AG04450 (cell line): Measurements from ENCODE around the gene IFI27L2. TPM values are rescaled to one million over a fixed set of nuclear protein-coding genes. Genes with fewer than 3 reads are reported as not detected.

Experiments
- CTCF ChIA-PET: fragments of 300-600, 350-600 bp; formaldehyde crosslinking; extraction: SDS; loops from one replicate; lab custom pipeline; 2022; ENCODE audit warnings: antibody characterized with exemption, inconsistent platforms; lab: Charles Lee
- POLR2A ChIA-PET: fragments of 350-600 bp; formaldehyde crosslinking; extraction: SDS; loops from one replicate; lab custom pipeline; 2021; ENCODE audit warnings: antibody characterized with exemption, inconsistent platforms; lab: Yijun Ruan, JAX
- DNase-seq: peaks from one replicate; pipeline ENCODE4 v3.0.0-alpha.2; 2011; ENCODE audit warnings: low read depth, low spot score
- H3K27ac ChIP-seq: one replicate; pipeline ENCODE4 v1.5.1; 2012; ENCODE audit warnings: low read depth, low read length, control low read depth
- H3K27me3 ChIP-seq: one replicate; pipeline ENCODE4 v1.6.0; 2012; ENCODE audit warnings: low read length; ENCODE audit not compliant: control insufficient read depth, insufficient read depth
- H3K4me3 ChIP-seq: 2 replicates; pipeline ENCODE4 v1.5.1; 2011; ENCODE audit warnings: mild to moderate bottlenecking, low read depth, low read length, control low read depth
- H3K9me3 ChIP-seq: 2 replicates; pipeline ENCODE4 v1.5.1; 2012; ENCODE audit warnings: low read length; ENCODE audit not compliant: control insufficient read depth, insufficient read depth
- polyA plus RNA-seq: library from polyadenylated mRNA; depleted of rRNA; stranded (reverse); fragments of >200 nt; gene quantifications from 2 replicates; pipeline ENCODE4 v1.2.3, GENCODE V29; 2011
- TF ChIP-seq, protein P1 (sequence below): IDR thresholded peaks from 2 replicates; pipeline ENCODE4 v1.5.1; 2011; ENCODE audit warnings: low read depth, low read length, control low read depth, inconsistent platforms

The IFI27L2 gene
- polyA plus RNA-seq, 1 experiment: 81.9 TPM

DNA sequence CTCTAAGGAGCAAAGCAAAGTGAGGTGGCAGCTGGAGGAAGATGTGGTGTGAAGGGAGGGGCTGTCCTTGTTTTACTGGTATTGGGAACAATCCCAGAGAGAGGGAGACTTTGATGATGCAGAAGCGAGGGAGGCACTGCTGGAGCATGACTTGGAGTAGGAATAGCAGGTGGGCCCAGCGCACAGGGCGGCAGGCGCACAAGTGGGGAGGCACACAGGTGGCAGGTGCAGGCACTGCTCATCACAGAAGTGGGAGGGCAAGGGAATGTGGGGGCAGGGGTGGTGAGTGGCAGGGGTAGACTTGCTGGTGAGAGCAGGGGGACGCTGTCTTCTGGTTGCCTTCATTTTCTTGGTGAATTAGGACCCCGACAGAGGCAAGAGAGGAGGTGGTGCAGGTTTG is 30.4 kb downstream of the IFI27L2 start:
- TF ChIP-seq, protein P1, sequence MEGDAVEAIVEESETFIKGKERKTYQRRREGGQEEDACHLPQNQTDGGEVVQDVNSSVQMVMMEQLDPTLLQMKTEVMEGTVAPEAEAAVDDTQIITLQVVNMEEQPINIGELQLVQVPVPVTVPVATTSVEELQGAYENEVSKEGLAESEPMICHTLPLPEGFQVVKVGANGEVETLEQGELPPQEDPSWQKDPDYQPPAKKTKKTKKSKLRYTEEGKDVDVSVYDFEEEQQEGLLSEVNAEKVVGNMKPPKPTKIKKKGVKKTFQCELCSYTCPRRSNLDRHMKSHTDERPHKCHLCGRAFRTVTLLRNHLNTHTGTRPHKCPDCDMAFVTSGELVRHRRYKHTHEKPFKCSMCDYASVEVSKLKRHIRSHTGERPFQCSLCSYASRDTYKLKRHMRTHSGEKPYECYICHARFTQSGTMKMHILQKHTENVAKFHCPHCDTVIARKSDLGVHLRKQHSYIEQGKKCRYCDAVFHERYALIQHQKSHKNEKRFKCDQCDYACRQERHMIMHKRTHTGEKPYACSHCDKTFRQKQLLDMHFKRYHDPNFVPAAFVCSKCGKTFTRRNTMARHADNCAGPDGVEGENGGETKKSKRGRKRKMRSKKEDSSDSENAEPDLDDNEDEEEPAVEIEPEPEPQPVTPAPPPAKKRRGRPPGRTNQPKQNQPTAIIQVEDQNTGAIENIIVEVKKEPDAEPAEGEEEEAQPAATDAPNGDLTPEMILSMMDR: no peak
- Histone ChIP-seq H3K27ac (no peak overlapping the region), H3K27me3 (no peaks in the 10 kb centered on the region), H3K4me3 (no peak overlapping the region), H3K9me3 (no peaks in the 10 kb centered on the region)
- DNase-seq: no peak
- CTCF ChIA-PET: interaction anchor here (1.3 to 1.7 kb wide), 2 partner anchors 63 to 444 kb away, joined by 3 to 6 read pairs; no protein-coding TSS in a partner anchor
- POLR2A ChIA-PET: no interaction called here

DNA sequence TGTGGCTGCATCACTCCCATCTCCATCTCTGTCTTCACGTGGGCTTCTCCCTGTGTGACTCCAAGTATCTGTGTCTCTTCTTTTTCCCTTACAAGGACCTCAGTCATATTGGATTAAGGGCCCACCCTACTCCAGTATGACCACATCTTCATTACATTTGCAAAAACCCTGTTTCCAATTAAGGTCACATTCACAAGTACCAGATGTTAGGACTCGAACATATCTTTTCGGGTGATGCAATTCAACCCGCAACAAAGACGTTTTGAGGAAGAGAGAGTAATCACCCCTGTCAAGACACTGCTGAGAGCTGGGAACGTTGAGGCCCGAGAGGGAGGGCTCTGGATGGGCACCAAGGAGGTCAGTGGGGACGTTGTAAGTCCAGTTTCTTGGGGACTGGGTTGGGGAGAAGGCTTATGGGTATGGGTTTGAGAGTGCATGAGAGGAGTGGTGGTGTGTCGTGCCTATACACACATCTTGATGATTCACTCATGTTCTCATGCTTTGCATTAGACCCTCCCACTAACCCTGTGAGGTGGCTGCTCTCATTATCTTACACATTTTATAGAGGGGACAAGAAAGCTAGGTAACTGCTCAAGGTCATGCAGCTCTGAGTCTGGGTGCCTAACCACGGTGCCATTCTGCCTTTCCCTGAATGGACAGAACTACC is 30.9 kb downstream of the IFI27L2 start:
- Histone ChIP-seq H3K27me3 (no peaks in the 10 kb centered on the region), H3K4me3 (no peak overlapping the region), H3K9me3 (no peaks in the 10 kb centered on the region), H3K27ac (no peak overlapping the region)
- ChIA-PET CTCF (interaction anchor here (1.3 to 1.7 kb wide), 2 partner anchors 63 to 443 kb away, joined by 3 to 6 read pairs; no protein-coding TSS in a partner anchor), POLR2A (no interaction called here)
- no peak for DNase-seq
- TF ChIP-seq, protein P1: no peak

DNA sequence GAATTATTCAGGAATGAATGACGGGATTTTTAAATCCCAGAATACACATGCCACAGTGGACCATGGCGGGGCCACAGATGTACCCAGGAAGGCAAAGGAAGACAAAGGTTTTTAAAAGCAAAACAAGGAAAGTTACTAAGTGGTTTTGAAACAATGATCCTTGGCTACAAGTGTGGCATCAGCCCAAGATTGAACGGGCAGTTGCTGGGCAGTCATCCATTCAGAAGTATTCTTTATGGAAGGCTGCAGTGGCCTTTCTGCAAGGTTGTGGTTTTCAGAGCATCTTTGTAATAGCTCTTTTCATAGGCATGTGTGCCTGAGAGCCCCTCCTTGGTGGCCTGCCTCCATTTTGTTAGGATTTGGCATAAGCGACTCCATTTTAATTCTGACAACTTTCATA is 32.3 kb downstream of the IFI27L2 start:
- no peaks in the 10 kb centered on the region for H3K27me3 ChIP-seq
- DNase-seq: no peak
- H3K9me3 ChIP-seq: no peaks in the 10 kb centered on the region
- H3K4me3 ChIP-seq: no peak overlapping the region
- TF ChIP-seq, protein P1: no peak
- ChIA-PET CTCF (interaction anchor here (0.6 to 2.1 kb wide), 3 partner anchors 10 to 144 kb away, joined by 3 to 7 read pairs (median 4); no protein-coding TSS in a partner anchor), POLR2A (no interaction called here)
- no peak overlapping the region for H3K27ac ChIP-seq

DNA sequence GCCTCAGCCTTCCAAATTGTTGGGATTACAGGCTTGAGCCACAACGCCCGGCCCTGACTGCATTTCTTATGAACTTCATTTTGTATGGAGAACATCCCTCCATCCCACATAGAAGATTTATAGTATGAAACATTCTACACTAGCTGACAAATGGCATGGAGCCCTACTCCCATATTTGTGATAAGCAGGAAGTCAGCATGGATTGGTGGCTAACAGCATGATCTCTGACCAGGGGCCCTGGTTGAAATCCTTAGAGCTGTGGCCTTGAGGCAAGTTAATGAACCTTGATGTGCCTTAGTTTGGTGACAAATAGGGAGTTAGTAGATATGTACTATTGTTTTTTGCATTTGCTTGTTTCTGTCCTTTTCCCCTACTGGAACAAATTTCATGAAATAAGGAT is 36.0 kb downstream of the IFI27L2 start:
- no peak overlapping the region for H3K27ac ChIP-seq
- ChIA-PET CTCF (interaction anchor here (1.2 kb wide), 2 partner anchors 39 to 43 kb away, joined by 3 read pairs; no protein-coding TSS in a partner anchor), POLR2A (no interaction called here)
- no peaks in the 10 kb centered on the region for H3K9me3 ChIP-seq
- H3K27me3 ChIP-seq: no peaks in the 10 kb centered on the region
- H3K4me3 ChIP-seq: no peak overlapping the region
- TF ChIP-seq, protein P1: no peak
- no peak for DNase-seq

DNA sequence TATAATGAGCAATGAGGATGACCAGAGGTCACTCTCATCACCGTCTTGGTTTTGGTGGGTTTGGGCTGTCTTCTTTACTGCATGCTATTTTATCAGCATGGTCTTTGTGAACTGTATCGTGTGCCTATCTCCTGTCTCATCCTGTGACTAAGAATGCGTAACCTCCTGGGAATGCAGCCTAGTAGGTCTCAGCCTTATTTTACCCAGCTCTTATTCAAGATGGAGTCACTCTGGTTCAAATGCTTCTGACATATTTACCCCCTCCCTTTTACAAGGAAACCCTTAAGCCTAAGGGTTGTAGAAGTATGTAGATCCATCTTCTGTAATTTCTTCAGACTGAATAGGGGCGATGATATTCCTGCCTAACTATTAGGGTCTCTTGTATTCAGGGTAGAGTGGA is 39.9 kb downstream of the IFI27L2 start:
- CTCF ChIA-PET: interaction anchor here (1.5 kb wide), 1 partner anchor 91 kb away, joined by 3 read pairs; no protein-coding TSS in a partner anchor
- no peak for DNase-seq
- no peak overlapping the region for H3K4me3 ChIP-seq

More for the DNA sequence above, 39.9 kb downstream of the IFI27L2 start:
- H3K9me3 ChIP-seq: no peaks in the 10 kb centered on the region
- POLR2A ChIA-PET: no interaction called here
- TF ChIP-seq, protein P1: no peak
- no peaks in the 10 kb centered on the region for H3K27me3 ChIP-seq
- H3K27ac ChIP-seq: no peak overlapping the region
